Uterus (tissue), 4 donors: ENCODE results near the gene FAM114A2. TPM values are rescaled to one million over a fixed set of nuclear protein-coding genes. Genes with fewer than 3 reads are reported as not detected.

Experiments used
- DNase-seq, 2 donors: peaks; one replicate each; pipeline ENCODE4 v3.0.0-alpha.2; 2019 to 2020
- H3K27ac ChIP-seq, 2 donors: fragments of 200-600 bp; sonication (generic); 1 replicate in 1 of 2; 2 replicates in 1 of 2; pipeline ENCODE4 v1.5.1; 2016 to 2018
- H3K27me3 ChIP-seq, 2 donors: fragments of 200-600 bp; sonication (generic); one replicate each; pipeline ENCODE4 v1.5.1; 2018 to 2019; ENCODE audit warnings: control low read depth in 1 of 2
- H3K36me3 ChIP-seq, 2 donors: fragments of 200-600 bp; sonication (generic); one replicate each; pipeline ENCODE4 v1.5.1; 2019; ENCODE audit warnings: control low read depth in 1 of 2
- H3K4me1 ChIP-seq, 2 donors: fragments of 200-600 bp; sonication (generic); one replicate each; pipeline ENCODE4 v1.5.1; 2018 to 2019; ENCODE audit warnings: control low read depth in 1 of 2
- H3K4me3 ChIP-seq, 2 donors: fragments of 200-600 bp; sonication (generic); 1 replicate in 1 of 2; 2 replicates in 1 of 2; pipeline ENCODE4 v1.5.1; 2018 to 2019; ENCODE audit warnings: mild to moderate bottlenecking in 1 of 2
- H3K9me3 ChIP-seq, 2 donors: fragments of 200-600 bp; sonication (generic); one replicate each; pipeline ENCODE4 v1.5.1; 2019; ENCODE audit warnings: control low read depth in 1 of 2
- POLR2A ChIP-seq, 2 donors: fragments of 450-650 bp; IDR thresholded peaks; one replicate each; pipeline ENCODE4 v1.6.1; 2016; ENCODE audit warnings: antibody characterized with exemption in 2 of 2, mild to moderate bottlenecking in 1 of 2, moderate library complexity in 1 of 2
- intact Hi-C: fragments of 100-400 bp; cut with DNase I; formaldehyde crosslinking; loops from one replicate; pipeline ENCODE4 v1.15.1; 2023; ENCODE audit warnings: low total_unique reads
- total RNA-seq, 4 donors: library from RNA; depleted of rRNA in 3 of 4; stranded (reverse); fragments of >200 nt in 3 of 4; gene quantifications; one replicate each; pipeline versions ENCODE4 v1.1.0 to v1.2.4, GENCODE V29; 2014 to 2023
- TF ChIP-seq, protein P1 (sequence below), 4 experiments: fragments of 200-600 bp in 2 of 4; fragments of 450-650 bp in 2 of 4; sonication (generic) in 2 of 4; IDR thresholded peaks; one replicate each; pipeline ENCODE4 v1.5.1; 2016 to 2019; ENCODE audit warnings: antibody characterized with exemption in 4 of 4, mild to moderate bottlenecking in 2 of 4, moderate library complexity in 1 of 4
- donor health status: DM: yes; HTN: yes; CAD: no.

Gene FAM114A2
- total RNA-seq, 4 donors from 2014 or later: 26.9 to 71.3 (median 43.9) TPM

DNA sequence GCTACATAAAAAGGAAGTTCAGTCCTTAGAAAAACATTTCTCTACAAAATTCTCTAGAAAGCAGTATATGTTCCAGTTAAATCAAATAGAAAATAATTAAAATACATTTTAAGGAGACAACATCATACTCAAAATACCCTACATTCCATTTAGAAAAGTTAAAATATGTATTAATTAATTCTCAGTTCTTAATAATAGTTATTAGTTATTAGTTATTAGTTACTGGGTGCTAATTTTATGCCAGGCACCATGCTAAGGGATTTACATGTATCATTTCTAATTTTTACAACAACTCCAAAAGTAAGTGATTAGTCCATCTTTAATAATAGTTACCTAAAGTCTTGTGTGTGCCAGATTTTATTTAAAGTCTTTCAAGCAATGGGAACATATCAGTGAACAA, 38.0 kb downstream of the FAM114A2 start:
- Histone ChIP-seq H3K27ac (no peak overlapping the region), H3K4me1 (no peaks in the 10 kb centered on the region), H3K4me3 (no peak overlapping the region), H3K9me3 (no peaks in the 10 kb centered on the region), H3K36me3 (no peaks in the 10 kb centered on the region), H3K27me3 (no peaks in the 10 kb centered on the region)
- intact Hi-C loops: no loop called here
- TF ChIP-seq POLR2A (IDR thresholded peaks at IDR 0.05): no peak
- TF ChIP-seq, protein P1, sequence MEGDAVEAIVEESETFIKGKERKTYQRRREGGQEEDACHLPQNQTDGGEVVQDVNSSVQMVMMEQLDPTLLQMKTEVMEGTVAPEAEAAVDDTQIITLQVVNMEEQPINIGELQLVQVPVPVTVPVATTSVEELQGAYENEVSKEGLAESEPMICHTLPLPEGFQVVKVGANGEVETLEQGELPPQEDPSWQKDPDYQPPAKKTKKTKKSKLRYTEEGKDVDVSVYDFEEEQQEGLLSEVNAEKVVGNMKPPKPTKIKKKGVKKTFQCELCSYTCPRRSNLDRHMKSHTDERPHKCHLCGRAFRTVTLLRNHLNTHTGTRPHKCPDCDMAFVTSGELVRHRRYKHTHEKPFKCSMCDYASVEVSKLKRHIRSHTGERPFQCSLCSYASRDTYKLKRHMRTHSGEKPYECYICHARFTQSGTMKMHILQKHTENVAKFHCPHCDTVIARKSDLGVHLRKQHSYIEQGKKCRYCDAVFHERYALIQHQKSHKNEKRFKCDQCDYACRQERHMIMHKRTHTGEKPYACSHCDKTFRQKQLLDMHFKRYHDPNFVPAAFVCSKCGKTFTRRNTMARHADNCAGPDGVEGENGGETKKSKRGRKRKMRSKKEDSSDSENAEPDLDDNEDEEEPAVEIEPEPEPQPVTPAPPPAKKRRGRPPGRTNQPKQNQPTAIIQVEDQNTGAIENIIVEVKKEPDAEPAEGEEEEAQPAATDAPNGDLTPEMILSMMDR (IDR thresholded peaks at IDR 0.05): no peak
- DNase-seq: no peak

DNA sequence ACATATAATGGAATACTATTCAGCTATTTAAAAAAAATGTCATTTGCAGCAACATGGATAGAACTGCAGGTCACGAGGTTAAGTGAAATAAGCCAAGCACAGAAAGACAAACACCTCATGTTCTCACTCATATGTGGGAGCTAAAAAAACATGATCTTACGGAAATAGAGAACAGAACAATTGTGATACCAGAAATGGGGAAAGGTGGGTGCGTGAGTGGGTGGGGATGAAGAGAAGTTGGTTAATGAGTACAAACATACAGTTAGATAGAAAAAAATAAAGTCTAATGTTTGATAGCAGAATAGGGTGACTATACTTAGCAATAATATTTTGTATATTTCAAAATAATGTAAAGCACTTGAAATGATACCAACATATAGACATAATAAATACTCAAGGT, 38.7 kb downstream of the FAM114A2 start:
- no peaks in the 10 kb centered on the region for H3K36me3 ChIP-seq
- intact Hi-C loops: no loop called here
- H3K4me3 ChIP-seq: no peak overlapping the region
- H3K4me1 ChIP-seq: no peaks in the 10 kb centered on the region
- DNase-seq: no peak
- H3K27me3 ChIP-seq: no peaks in the 10 kb centered on the region
- TF ChIP-seq, protein P1 (IDR thresholded peaks at IDR 0.05): no peak
- no peak for TF ChIP-seq POLR2A (IDR thresholded peaks at IDR 0.05)
- H3K27ac ChIP-seq: no peak overlapping the region
- no peaks in the 10 kb centered on the region for H3K9me3 ChIP-seq

DNA sequence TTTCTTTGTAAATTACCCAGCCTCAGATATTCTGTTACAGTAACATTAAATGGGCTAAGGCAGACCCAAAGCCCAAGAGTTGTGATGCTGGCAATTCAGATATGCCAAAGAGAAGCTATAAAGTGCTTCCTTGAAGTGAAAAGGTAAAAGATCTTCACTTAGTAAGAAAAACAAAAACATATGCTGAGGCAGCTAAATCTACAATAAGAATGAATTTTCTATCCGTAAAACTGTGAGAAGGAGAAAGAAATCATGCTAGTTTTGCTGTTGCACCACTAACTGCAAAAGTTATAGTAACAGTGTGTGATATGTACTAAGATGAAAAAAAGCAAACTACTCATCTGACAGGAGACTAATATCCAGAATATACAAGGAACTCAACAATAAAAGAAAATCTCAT, 39.9 kb downstream of the FAM114A2 start:
- H3K36me3 ChIP-seq: no peaks in the 10 kb centered on the region
- H3K4me1 ChIP-seq: no peaks in the 10 kb centered on the region
- H3K4me3 ChIP-seq: no peak overlapping the region
- intact Hi-C loops: no loop called here
- DNase-seq: no peak
- no peak overlapping the region for H3K27ac ChIP-seq
- TF ChIP-seq, protein P1 (IDR thresholded peaks at IDR 0.05): no peak
- no peak for TF ChIP-seq POLR2A (IDR thresholded peaks at IDR 0.05)
- H3K9me3 ChIP-seq: no peaks in the 10 kb centered on the region
- no peaks in the 10 kb centered on the region for H3K27me3 ChIP-seq

DNA sequence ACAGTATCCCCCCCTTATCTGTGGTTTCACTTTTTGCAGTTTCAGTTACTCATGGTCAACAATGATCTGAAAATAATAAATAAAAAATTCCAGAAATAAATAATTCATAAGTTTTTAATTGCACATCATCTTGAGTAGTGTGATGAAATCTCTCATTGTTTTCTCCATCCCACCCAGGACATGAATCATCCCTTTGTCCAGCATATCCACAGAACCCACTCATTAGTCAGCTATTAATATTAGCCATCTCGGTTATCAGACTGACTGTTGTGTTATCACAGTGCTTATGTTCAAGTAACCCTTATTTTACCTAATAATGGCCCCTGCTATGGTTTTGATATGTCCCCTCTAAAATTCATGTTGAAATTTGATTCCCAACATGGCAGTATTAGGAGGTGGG, 40.7 kb downstream of the FAM114A2 start:
- H3K36me3 ChIP-seq: no peaks in the 10 kb centered on the region
- H3K27me3 ChIP-seq: no peaks in the 10 kb centered on the region
- TF ChIP-seq POLR2A (IDR thresholded peaks at IDR 0.05): no peak
- TF ChIP-seq, protein P1 (IDR thresholded peaks at IDR 0.05): no peak
- no peak overlapping the region for H3K4me3 ChIP-seq
- intact Hi-C loops: no loop called here
- DNase-seq: no peak
- no peak overlapping the region for H3K27ac ChIP-seq
- no peaks in the 10 kb centered on the region for H3K4me1 ChIP-seq
- no peaks in the 10 kb centered on the region for H3K9me3 ChIP-seq

DNA sequence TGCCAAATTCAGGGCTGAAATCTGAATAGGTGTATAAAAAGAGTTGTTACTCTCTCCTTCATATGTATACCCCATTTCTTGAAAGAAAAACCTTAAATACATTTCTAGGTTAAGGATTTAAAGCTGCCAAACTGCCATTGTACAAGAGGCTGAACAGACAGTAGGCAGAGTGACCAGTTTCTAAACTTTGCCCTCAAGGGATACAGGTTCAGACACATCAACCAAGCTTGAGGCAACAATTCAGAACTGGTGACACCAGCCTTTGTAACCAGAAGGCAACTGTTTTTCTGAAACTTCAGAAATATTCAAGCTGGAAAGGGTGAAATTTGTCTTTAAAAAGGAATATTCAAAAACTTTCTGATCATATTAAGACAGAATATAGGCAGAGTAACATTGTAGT, 47.5 kb downstream of the FAM114A2 start:
- Histone ChIP-seq H3K27me3 (no peaks in the 10 kb centered on the region), H3K27ac (no peak overlapping the region), H3K4me3 (no peak overlapping the region), H3K36me3 (no peaks in the 10 kb centered on the region), H3K4me1 (no peaks in the 10 kb centered on the region), H3K9me3 (no peaks in the 10 kb centered on the region)
- no peak for DNase-seq
- TF ChIP-seq, protein P1 (IDR thresholded peaks at IDR 0.05): no peak
- no peak for TF ChIP-seq POLR2A (IDR thresholded peaks at IDR 0.05)
- intact Hi-C loops: no loop called here
